Type B pancreatic cell (in vitro differentiated cells): Measurements from ENCODE around the gene LY9. TPM values are rescaled to one million over a fixed set of nuclear protein-coding genes. Genes with fewer than 3 reads are reported as not detected.
A peak's percentile ranks its signal among the peaks of the same experiment; 100 is the strongest.

Experiments
- DNase-seq: peaks from one replicate; pipeline ENCODE4 v3.0.0; 2021; ENCODE audit warnings: mixed read lengths; ENCODE audit not compliant: unreplicated experiment; ENCODE audit errors: extremely low spot score
- H3K27ac Mint-ChIP-seq: 2 replicates; pipeline ENCODE4 v1.8.0; 2021; ENCODE audit warnings: mild to moderate bottlenecking, mixed read lengths
- H3K27me3 Mint-ChIP-seq: 2 replicates; pipeline ENCODE4 v1.8.0; 2021; ENCODE audit warnings: mixed read lengths
- H3K36me3 Mint-ChIP-seq: 2 replicates; pipeline ENCODE4 v1.8.0; 2021; ENCODE audit warnings: mixed read lengths
- H3K4me1 Mint-ChIP-seq: one replicate; pipeline ENCODE4 v1.8.0; 2021; ENCODE audit warnings: mixed read lengths; ENCODE audit not compliant: unreplicated experiment
- H3K4me3 Mint-ChIP-seq: 2 replicates; pipeline ENCODE4 v1.8.0; 2021; ENCODE audit warnings: mild to moderate bottlenecking, mixed read lengths
- H3K9me3 Mint-ChIP-seq: 2 replicates; pipeline ENCODE4 v1.8.0; 2021; ENCODE audit warnings: mixed read lengths
- CTCF ChIP-seq: fragments of 200-600 bp; sonication (generic); conservative IDR thresholded peaks from 2 replicates; pipeline ENCODE4 v1.5.0; 2021; ENCODE audit warnings: antibody characterized with exemption, mild to moderate bottlenecking
- total RNA-seq: library from RNA; stranded (reverse); gene quantifications from 2 replicates; pipeline ENCODE4 v1.2.1, GENCODE V29; 2021; ENCODE audit warnings: low replicate concordance

The LY9 gene
- total RNA-seq, 1 donor from 2014 or later: not detected

GRCh38 chr1:160811147-160811546 is 15.2 kb downstream of the LY9 start:
- H3K27ac Mint-ChIP-seq: no peak overlapping the region

GRCh38 chr1:160813215-160813614 is 17.2 kb downstream of the LY9 start:
- H3K27ac Mint-ChIP-seq: peak overlapping the region; percentile 72
- DNase-seq: no peak
- H3K27me3 Mint-ChIP-seq: peaks cover under 1% of the 10 kb centered on the region
- H3K4me1 Mint-ChIP-seq: peaks cover 2% of the 10 kb centered on the region
- H3K4me3 Mint-ChIP-seq: no peak overlapping the region
- no peak for TF ChIP-seq CTCF
- peaks cover 5% of the 10 kb centered on the region for H3K9me3 Mint-ChIP-seq
- H3K36me3 Mint-ChIP-seq: no peaks in the 10 kb centered on the region

More at GRCh38 chr1:160811147-160811546, 15.2 kb downstream of the LY9 start:
- no peaks in the 10 kb centered on the region for H3K27me3 Mint-ChIP-seq
- TF ChIP-seq CTCF: no peak
- H3K36me3 Mint-ChIP-seq: no peaks in the 10 kb centered on the region
- no peaks in the 10 kb centered on the region for H3K4me1 Mint-ChIP-seq
- H3K4me3 Mint-ChIP-seq: no peak overlapping the region
- peaks cover 5% of the 10 kb centered on the region for H3K9me3 Mint-ChIP-seq
- no peak for DNase-seq

- no peak for DNase-seq
- Mint-ChIP-seq H3K36me3 (no peaks in the 10 kb centered on the region), H3K27ac (no peak overlapping the region), H3K4me3 (no peak overlapping the region), H3K4me1 (peaks cover 7% of the 10 kb centered on the region), H3K27me3 (peaks cover 5% of the 10 kb centered on the region), H3K9me3 (peaks cover 5% of the 10 kb centered on the region)
- no peak for TF ChIP-seq CTCF
Observed at GRCh38 chr1:160814316-160814715, 18.3 kb downstream of the LY9 start.

GRCh38 chr1:160814856-160815255 is 18.9 kb downstream of the LY9 start:
- peaks cover 5% of the 10 kb centered on the region for H3K27me3 Mint-ChIP-seq
- peaks cover 7% of the 10 kb centered on the region for H3K4me1 Mint-ChIP-seq
- peaks cover 5% of the 10 kb centered on the region for H3K9me3 Mint-ChIP-seq
- no peaks in the 10 kb centered on the region for H3K36me3 Mint-ChIP-seq
- H3K4me3 Mint-ChIP-seq: no peak overlapping the region
- no peak overlapping the region for H3K27ac Mint-ChIP-seq
- no peak for TF ChIP-seq CTCF
- no peak for DNase-seq

- DNase-seq: no peak
- H3K4me3 Mint-ChIP-seq: no peak overlapping the region
- H3K4me1 Mint-ChIP-seq: peaks cover 7% of the 10 kb centered on the region
- no peaks in the 10 kb centered on the region for H3K36me3 Mint-ChIP-seq
- TF ChIP-seq CTCF: no peak
- peaks cover 5% of the 10 kb centered on the region for H3K27me3 Mint-ChIP-seq
- H3K9me3 Mint-ChIP-seq: no peaks in the 10 kb centered on the region
- peak overlapping the region; percentile 25 for H3K27ac Mint-ChIP-seq
Observed at GRCh38 chr1:160818207-160818937, 22.4 kb downstream of the LY9 start.
